H9 (cell line): Measurements from ENCODE around the gene CARD19. TPM values are rescaled to one million over a fixed set of nuclear protein-coding genes. Genes with fewer than 3 reads are reported as not detected.

Experiments
- DNase-seq: peaks from one replicate; pipeline ENCODE4 v3.0.0-alpha.2; 2017
- H2AFZ ChIP-seq: one replicate; pipeline ENCODE4 v1.6.1; 2013; ENCODE audit warnings: mild to moderate bottlenecking, low read length, control low read depth, moderate library complexity
- H2AK5ac ChIP-seq: 2 replicates; pipeline ENCODE4 v1.6.1; 2013; ENCODE audit warnings: low read length, control low read depth, mixed read lengths; ENCODE audit not compliant: insufficient read length
- H2BK120ac ChIP-seq: one replicate; pipeline ENCODE4 v1.6.1; 2013; ENCODE audit warnings: low read depth, mild to moderate bottlenecking, low read length, control low read depth, inconsistent platforms; ENCODE audit not compliant: poor library complexity, severe bottlenecking
- H2BK12ac ChIP-seq: 2 replicates; pipeline ENCODE4 v1.6.1; 2013; ENCODE audit warnings: low read length, control low read depth, mixed read lengths, low read depth; ENCODE audit not compliant: insufficient read length
- H2BK15ac ChIP-seq: 2 replicates; pipeline ENCODE4 v1.6.1; 2013; ENCODE audit warnings: low read depth, low read length, control low read depth
- H2BK20ac ChIP-seq: one replicate; pipeline ENCODE4 v1.6.1; 2013; ENCODE audit warnings: low read depth, mild to moderate bottlenecking, low read length, control low read depth, inconsistent platforms; ENCODE audit not compliant: poor library complexity, severe bottlenecking
- H2BK5ac ChIP-seq: 2 replicates; pipeline ENCODE4 v1.6.1; 2013; ENCODE audit warnings: low read length, control low read depth, mixed read lengths; ENCODE audit not compliant: insufficient read length
- H3K14ac ChIP-seq: 2 replicates; pipeline ENCODE4 v1.6.1; 2013; ENCODE audit warnings: low read length, control low read depth; ENCODE audit not compliant: insufficient read depth
- H3K18ac ChIP-seq: 2 replicates; pipeline ENCODE4 v1.6.1; 2013; ENCODE audit warnings: low read depth, mild to moderate bottlenecking, mixed read lengths, low read length, control low read depth; ENCODE audit not compliant: insufficient read length
- H3K23ac ChIP-seq: 2 replicates; pipeline ENCODE4 v1.6.1; 2013; ENCODE audit warnings: low read length, control low read depth, mixed read lengths, low read depth; ENCODE audit not compliant: insufficient read length
- H3K23me2 ChIP-seq: 2 replicates; pipeline ENCODE4 v1.6.1; 2013; ENCODE audit warnings: low read depth, mild to moderate bottlenecking, mixed read lengths, low read length, control low read depth; ENCODE audit not compliant: insufficient read length, poor library complexity, severe bottlenecking
- H3K27ac ChIP-seq: 2 replicates; pipeline ENCODE4 v1.5.1; 2013; ENCODE audit warnings: low read length, control low read depth, mixed read lengths, low read depth; ENCODE audit not compliant: insufficient read length
- H3K27me3 ChIP-seq: 2 replicates; pipeline ENCODE4 v1.6.1; 2013; ENCODE audit warnings: low read length, control low read depth, inconsistent platforms; ENCODE audit not compliant: insufficient read depth
- H3K4ac ChIP-seq: 2 replicates; pipeline ENCODE4 v1.6.1; 2013; ENCODE audit warnings: low read depth, mild to moderate bottlenecking, control low read depth, inconsistent platforms, low read length, moderate library complexity
- H3K4me1 ChIP-seq: 2 replicates; pipeline ENCODE4 v1.6.1; 2013; ENCODE audit warnings: low read length, control low read depth, inconsistent platforms; ENCODE audit not compliant: insufficient read depth
- H3K4me2 ChIP-seq: 2 replicates; pipeline ENCODE4 v1.6.1; 2013; ENCODE audit warnings: low read length, control low read depth, mixed read lengths; ENCODE audit not compliant: insufficient read length, insufficient read depth
- H3K56ac ChIP-seq: 2 replicates; pipeline ENCODE4 v1.6.1; 2013; ENCODE audit warnings: low read depth, mild to moderate bottlenecking, mixed read lengths, low read length, control low read depth; ENCODE audit not compliant: insufficient read length
- H3K79me1 ChIP-seq: 2 replicates; pipeline ENCODE4 v1.6.1; 2013; ENCODE audit warnings: low read depth, mild to moderate bottlenecking, moderate library complexity, low read length, control low read depth, inconsistent platforms; ENCODE audit not compliant: insufficient read depth, poor library complexity, severe bottlenecking
- H3K79me2 ChIP-seq: 2 replicates; pipeline ENCODE4 v1.6.1; 2013; ENCODE audit warnings: low read length, control low read depth, inconsistent platforms; ENCODE audit not compliant: insufficient read depth
- H3K9ac ChIP-seq: 2 replicates; pipeline ENCODE4 v1.6.1; 2013; ENCODE audit warnings: low read length, control low read depth, mixed read lengths; ENCODE audit not compliant: insufficient read length; ENCODE audit errors: extremely low read depth
- H3K9me3 ChIP-seq: one replicate; pipeline ENCODE4 v1.6.1; 2013; ENCODE audit warnings: low read depth, low read length, inconsistent platforms; ENCODE audit not compliant: control insufficient read depth
- H3T11ph ChIP-seq: one replicate; pipeline ENCODE4 v1.6.1; 2013; ENCODE audit warnings: mild to moderate bottlenecking, low read length, control low read depth, inconsistent platforms
- H4K20me1 ChIP-seq: one replicate; pipeline ENCODE4 v1.6.1; 2013; ENCODE audit not compliant: control insufficient read depth, insufficient read length, insufficient read depth
- H4K5ac ChIP-seq: 2 replicates; pipeline ENCODE4 v1.6.1; 2013; ENCODE audit warnings: low read depth, mild to moderate bottlenecking, mixed read lengths, low read length, control low read depth; ENCODE audit not compliant: insufficient read length
- H4K8ac ChIP-seq: replicated peaks from 2 replicates; pipeline ENCODE4 v1.6.1; 2013; ENCODE audit warnings: low read length, control low read depth, mixed read lengths, low read depth; ENCODE audit not compliant: insufficient read length
- H4K91ac ChIP-seq: 2 replicates; pipeline ENCODE4 v1.6.1; 2013; ENCODE audit warnings: low read depth, mild to moderate bottlenecking, moderate library complexity, mixed read lengths, low read length, control low read depth; ENCODE audit not compliant: insufficient read length
- H3K27ac Mint-ChIP-seq, 3 experiments: 2 replicates in 2 of 3; 3 replicates in 1 of 3; pipeline ENCODE4 v1.8.0; 2020 to 2021; ENCODE audit warnings: mixed read lengths in 3 of 3, mild to moderate bottlenecking in 1 of 3, moderate library complexity in 1 of 3
- H3K27me3 Mint-ChIP-seq: 2 replicates; pipeline ENCODE4 v1.8.0; 2021; ENCODE audit warnings: low read depth, mild to moderate bottlenecking, moderate library complexity, mixed read lengths
- H3K36me3 Mint-ChIP-seq, 3 experiments: 2 replicates in 2 of 3; 3 replicates in 1 of 3; pipeline ENCODE4 v1.8.0; 2020 to 2021; ENCODE audit warnings: low read depth in 3 of 3, mixed read lengths in 3 of 3; ENCODE audit not compliant: insufficient read depth in 1 of 3
- H3K4me1 Mint-ChIP-seq, 2 experiments: 2 replicates each; pipeline ENCODE4 v1.8.0; 2020; ENCODE audit warnings: mixed read lengths in 2 of 2
- H3K4me3 Mint-ChIP-seq, 2 experiments: 2 replicates in 1 of 2; 3 replicates in 1 of 2; pipeline ENCODE4 v1.8.0; 2020 to 2021; ENCODE audit warnings: mild to moderate bottlenecking in 2 of 2, mixed read lengths in 2 of 2, moderate library complexity in 1 of 2
- H3K9me3 Mint-ChIP-seq, 2 experiments: 2 replicates in 1 of 2; 3 replicates in 1 of 2; pipeline ENCODE4 v1.8.0; 2020; ENCODE audit warnings: mild to moderate bottlenecking in 2 of 2, mixed read lengths in 2 of 2, moderate library complexity in 1 of 2
- CTCF ChIP-seq: fragments of 200-600 bp; sonication (generic); conservative IDR thresholded peaks from 3 replicates; pipeline ENCODE4 v1.8.0; 2021; ENCODE audit warnings: antibody characterized with exemption, mild to moderate bottlenecking
- WGBS: extraction: QIAGEN DNeasy Blood & Tissue Kit; methylation state at CpG from one replicate; pipeline ENCODE4 v1.1.7; 2013; ENCODE audit warnings: missing lambda C conversion rate, low lambda C conversion rate, mixed read lengths; ENCODE audit not compliant: insufficient read length; ENCODE audit errors: extremely low coverage; 5-methylcytosine and 5-hydroxymethylcytosine counted together
- total RNA-seq: library from RNA; stranded (reverse); gene quantifications from 2 replicates; pipeline ENCODE4 v1.2.1, GENCODE V29; 2021

Gene CARD19
- total RNA-seq, 1 experiment from 2014 or later = 21.4 TPM

- no peak for TF ChIP-seq CTCF
- Histone ChIP-seq H3K18ac (no peak overlapping the region), H3K4ac (no peak overlapping the region), H3K23ac (no peak overlapping the region), H2AFZ (no peak overlapping the region), H4K91ac (no peak overlapping the region), H2AK5ac (no peak overlapping the region), H2BK120ac (no peak overlapping the region), H3K23me2 (no peaks in the 10 kb centered on the region), H3K14ac (no peak overlapping the region), H2BK5ac (no peak overlapping the region), H2BK15ac (no peak overlapping the region), H3K27ac (no peak overlapping the region), H3K79me1 (no peaks in the 10 kb centered on the region), H2BK12ac (no peak overlapping the region), H3K4me2 (no peak overlapping the region), H4K8ac (no peak overlapping the region), H3T11ph (no peak overlapping the region), H3K9ac (no peak overlapping the region), H4K20me1 (no peaks in the 10 kb centered on the region), H3K9me3 (no peaks in the 10 kb centered on the region), H3K4me1 (no peaks in the 10 kb centered on the region), H3K79me2 (no peaks in the 10 kb centered on the region), H3K27me3 (no peaks in the 10 kb centered on the region), H3K56ac (no peak overlapping the region), H4K5ac (no peak overlapping the region), H2BK20ac (no peak overlapping the region)
- Mint-ChIP-seq H3K4me3 (no peak overlapping the region), H3K4me1 (peaks cover 16 to 26% of the 10 kb centered on the region in 2 experiments), H3K27ac (no peak overlapping the region), H3K36me3 (peaks cover 0 to 6% (median 4%) of the 10 kb centered on the region in 3 experiments; a peak in 4 of 7 replicates), H3K9me3 (no peaks in the 10 kb centered on the region), H3K27me3 (no peaks in the 10 kb centered on the region; the same call in 1 of the 2 replicates)
- DNase-seq = no peak
- WGBS = no CpG with 5 or more reads among the region's 12 CpGs
Measured at GRCh38 chr9:93118863-93119702, 23.1 kb downstream of the CARD19 start.
